Uterus (tissue), 4 donors: Measurements from ENCODE around the gene ABCG2. TPM values are rescaled to one million over a fixed set of nuclear protein-coding genes. Genes with fewer than 3 reads are reported as not detected.
"Not testable (repeated sequence)": the region's sequence is repeated elsewhere in the genome, so short reads cannot be mapped to it uniquely, and the experiment has no call there.

ENCODE experiments used
- DNase-seq, 2 donors: peaks; one replicate each; pipeline ENCODE4 v3.0.0-alpha.2; 2019 to 2020
- H3K27ac ChIP-seq, 2 donors: fragments of 200-600 bp; sonication (generic); 1 replicate in 1 of 2; 2 replicates in 1 of 2; pipeline ENCODE4 v1.5.1; 2016 to 2018
- H3K27me3 ChIP-seq, 2 donors: fragments of 200-600 bp; sonication (generic); one replicate each; pipeline ENCODE4 v1.5.1; 2018 to 2019; ENCODE audit warnings: control low read depth in 1 of 2
- H3K36me3 ChIP-seq, 2 donors: fragments of 200-600 bp; sonication (generic); one replicate each; pipeline ENCODE4 v1.5.1; 2019; ENCODE audit warnings: control low read depth in 1 of 2
- H3K4me1 ChIP-seq, 2 donors: fragments of 200-600 bp; sonication (generic); one replicate each; pipeline ENCODE4 v1.5.1; 2018 to 2019; ENCODE audit warnings: control low read depth in 1 of 2
- H3K4me3 ChIP-seq, 2 donors: fragments of 200-600 bp; sonication (generic); 1 replicate in 1 of 2; 2 replicates in 1 of 2; pipeline ENCODE4 v1.5.1; 2018 to 2019; ENCODE audit warnings: mild to moderate bottlenecking in 1 of 2
- H3K9me3 ChIP-seq, 2 donors: fragments of 200-600 bp; sonication (generic); one replicate each; pipeline ENCODE4 v1.5.1; 2019; ENCODE audit warnings: control low read depth in 1 of 2
- POLR2A ChIP-seq, 2 donors: fragments of 450-650 bp; IDR thresholded peaks; one replicate each; pipeline ENCODE4 v1.6.1; 2016; ENCODE audit warnings: antibody characterized with exemption in 2 of 2, mild to moderate bottlenecking in 1 of 2, moderate library complexity in 1 of 2
- intact Hi-C: fragments of 100-400 bp; cut with DNase I; formaldehyde crosslinking; loops from one replicate; pipeline ENCODE4 v1.15.1; 2023; ENCODE audit warnings: low total_unique reads
- total RNA-seq, 4 donors: library from RNA; depleted of rRNA in 3 of 4; stranded (reverse); fragments of >200 nt in 3 of 4; gene quantifications; one replicate each; pipeline versions ENCODE4 v1.1.0 to v1.2.4, GENCODE V29; 2014 to 2023
- TF ChIP-seq, protein P1 (sequence below), 4 experiments: fragments of 200-600 bp in 2 of 4; fragments of 450-650 bp in 2 of 4; sonication (generic) in 2 of 4; IDR thresholded peaks; one replicate each; pipeline ENCODE4 v1.5.1; 2016 to 2019; ENCODE audit warnings: antibody characterized with exemption in 4 of 4, mild to moderate bottlenecking in 2 of 4, moderate library complexity in 1 of 4
- donor health status: DM: yes; HTN: yes; CAD: no.

The ABCG2 gene
- total RNA-seq, 4 donors from 2014 or later: 35.9 to 61.8 (median 50.0) TPM

DNA sequence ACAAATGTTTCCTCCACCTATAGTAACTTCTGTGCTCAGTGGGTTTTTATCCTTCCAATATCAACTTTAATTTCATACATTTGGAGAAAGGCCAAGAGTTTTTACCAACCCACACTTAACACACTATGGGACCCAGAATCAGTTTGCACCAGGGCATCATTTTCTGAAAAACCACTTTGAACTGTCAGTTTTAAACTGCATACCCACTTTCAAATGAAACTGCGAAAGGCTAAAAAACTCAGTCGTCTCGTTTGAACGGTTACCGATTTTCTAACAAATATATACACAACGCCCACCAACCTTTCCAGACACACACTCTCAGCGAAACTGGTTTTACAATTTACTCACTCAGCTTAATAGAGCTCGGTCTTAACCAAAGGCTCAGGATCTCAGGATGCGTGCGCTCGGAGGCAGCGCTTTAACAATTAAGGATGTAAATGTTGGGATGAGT is 376 bp downstream of the ABCG2 start:
- Histone ChIP-seq H3K27ac (peak overlapping the region; percentile 62 to 72), H3K27me3 (no peaks in the 10 kb centered on the region)
- intact Hi-C loops: no loop called here

DNA sequence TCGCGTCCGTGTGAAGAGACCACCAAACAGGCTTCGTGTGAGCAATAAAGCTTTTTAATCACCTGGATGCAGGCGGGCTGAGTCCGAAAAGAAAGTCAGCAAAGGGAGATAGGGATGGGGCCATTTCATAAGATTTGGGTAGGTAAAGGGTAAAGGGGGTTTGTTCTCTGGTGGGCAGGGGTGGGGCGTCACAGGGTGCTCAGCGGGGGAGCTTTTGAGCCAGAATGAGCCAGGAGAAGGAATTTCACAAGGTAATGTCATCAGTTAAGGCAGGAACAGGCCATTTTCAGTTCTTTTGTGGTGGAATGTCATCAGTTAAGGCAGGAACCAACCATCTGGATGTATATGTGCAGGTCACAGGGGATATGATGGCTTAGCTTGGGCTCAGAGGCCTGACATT is 6.1 kb downstream of the ABCG2 start:
- H3K4me1 ChIP-seq, DNase-seq, H3K4me3 ChIP-seq, H3K36me3 ChIP-seq, H3K27me3 ChIP-seq, H3K27ac ChIP-seq, H3K9me3 ChIP-seq, intact Hi-C loops: not testable (repeated sequence)

More for the DNA sequence above, 376 bp downstream of the ABCG2 start:
- TF ChIP-seq, protein P1, sequence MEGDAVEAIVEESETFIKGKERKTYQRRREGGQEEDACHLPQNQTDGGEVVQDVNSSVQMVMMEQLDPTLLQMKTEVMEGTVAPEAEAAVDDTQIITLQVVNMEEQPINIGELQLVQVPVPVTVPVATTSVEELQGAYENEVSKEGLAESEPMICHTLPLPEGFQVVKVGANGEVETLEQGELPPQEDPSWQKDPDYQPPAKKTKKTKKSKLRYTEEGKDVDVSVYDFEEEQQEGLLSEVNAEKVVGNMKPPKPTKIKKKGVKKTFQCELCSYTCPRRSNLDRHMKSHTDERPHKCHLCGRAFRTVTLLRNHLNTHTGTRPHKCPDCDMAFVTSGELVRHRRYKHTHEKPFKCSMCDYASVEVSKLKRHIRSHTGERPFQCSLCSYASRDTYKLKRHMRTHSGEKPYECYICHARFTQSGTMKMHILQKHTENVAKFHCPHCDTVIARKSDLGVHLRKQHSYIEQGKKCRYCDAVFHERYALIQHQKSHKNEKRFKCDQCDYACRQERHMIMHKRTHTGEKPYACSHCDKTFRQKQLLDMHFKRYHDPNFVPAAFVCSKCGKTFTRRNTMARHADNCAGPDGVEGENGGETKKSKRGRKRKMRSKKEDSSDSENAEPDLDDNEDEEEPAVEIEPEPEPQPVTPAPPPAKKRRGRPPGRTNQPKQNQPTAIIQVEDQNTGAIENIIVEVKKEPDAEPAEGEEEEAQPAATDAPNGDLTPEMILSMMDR (IDR thresholded peaks at IDR 0.05): no peak
- TF ChIP-seq POLR2A (IDR thresholded peaks at IDR 0.05): no peak
- Histone ChIP-seq H3K4me3 (peak overlapping the region; percentile 50 to 53), H3K9me3 (no peaks in the 10 kb centered on the region), H3K4me1 (no peaks in the 10 kb centered on the region), H3K36me3 (no peaks in the 10 kb centered on the region)
- no peak for DNase-seq

DNA sequence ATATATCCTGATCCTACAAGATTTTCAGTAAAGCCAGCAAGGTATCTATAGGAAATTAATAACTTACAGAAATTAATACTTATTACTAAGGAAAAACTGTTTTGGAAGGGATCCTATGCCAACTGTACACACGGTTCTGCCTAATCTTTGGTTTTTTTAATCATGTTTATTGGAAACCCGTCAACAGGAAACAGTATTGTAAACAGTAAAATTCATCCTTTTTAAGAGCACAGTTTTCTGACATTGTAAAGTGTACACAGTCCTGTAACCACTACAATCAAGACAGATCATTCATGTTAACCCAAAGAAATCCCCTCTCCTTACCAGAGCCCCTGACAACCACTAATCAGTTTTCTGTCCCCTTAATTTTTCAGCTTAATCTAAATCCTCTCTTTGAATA is 9.9 kb downstream of the ABCG2 start:
- intact Hi-C loops: no loop called here
- H3K4me1 ChIP-seq: no peaks in the 10 kb centered on the region
- H3K4me3 ChIP-seq: no peak overlapping the region
- no peaks in the 10 kb centered on the region for H3K27me3 ChIP-seq
- no peak for DNase-seq
- H3K9me3 ChIP-seq: no peaks in the 10 kb centered on the region
- H3K27ac ChIP-seq: no peak overlapping the region
- H3K36me3 ChIP-seq: no peaks in the 10 kb centered on the region
- no peak for TF ChIP-seq POLR2A (IDR thresholded peaks at IDR 0.05)
- TF ChIP-seq, protein P1 (IDR thresholded peaks at IDR 0.05): no peak

DNA sequence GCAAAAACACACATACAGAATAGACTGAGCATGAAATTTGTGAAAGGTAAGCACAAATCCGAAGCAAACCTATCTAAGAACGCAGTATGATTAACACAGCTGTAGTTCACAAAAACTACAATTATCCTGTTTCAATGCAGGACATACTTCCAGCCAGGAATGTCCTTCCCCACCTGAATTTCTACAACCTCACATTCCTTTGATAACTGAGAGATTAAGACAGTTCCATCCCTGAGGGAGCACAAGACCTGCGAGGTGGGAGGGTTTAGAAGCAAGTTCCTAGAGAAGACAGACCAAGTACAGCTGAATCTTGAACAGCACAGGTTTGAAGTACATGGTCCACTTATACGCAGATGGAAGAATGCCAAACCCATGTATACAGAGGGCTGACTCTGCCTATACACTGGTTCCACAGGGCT is 10.6 kb downstream of the ABCG2 start:
- Histone ChIP-seq H3K9me3 (no peaks in the 10 kb centered on the region), H3K27ac (no peak overlapping the region), H3K27me3 (no peaks in the 10 kb centered on the region), H3K36me3 (no peaks in the 10 kb centered on the region), H3K4me1 (no peaks in the 10 kb centered on the region), H3K4me3 (no peak overlapping the region)
- TF ChIP-seq, protein P1 (IDR thresholded peaks at IDR 0.05): no peak
- TF ChIP-seq POLR2A (IDR thresholded peaks at IDR 0.05): no peak
- no peak for DNase-seq
- intact Hi-C loops: no loop called here

DNA sequence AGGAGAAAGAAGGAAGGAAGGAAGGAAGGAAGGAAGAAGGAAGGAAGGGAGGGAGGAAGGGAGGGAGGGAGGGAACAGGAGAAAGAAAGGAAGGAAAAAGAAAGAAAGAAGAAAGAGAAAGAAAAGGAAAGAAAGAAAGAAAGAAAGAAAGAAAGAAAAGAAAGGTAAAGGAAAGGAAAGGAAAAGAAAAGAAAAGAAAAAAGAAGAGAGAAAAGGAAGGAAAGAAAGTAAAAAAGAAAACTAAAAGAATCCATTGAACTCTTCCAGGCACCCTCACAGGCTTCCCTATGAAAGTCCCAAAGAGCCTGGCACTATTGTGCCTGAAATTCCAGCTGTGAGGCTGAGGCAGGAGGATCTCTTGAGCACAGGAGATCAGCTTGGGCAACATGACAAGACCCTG is 11.5 kb downstream of the ABCG2 start:
- Histone ChIP-seq H3K27ac (no peak overlapping the region), H3K4me1 (no peaks in the 10 kb centered on the region), H3K4me3 (no peak overlapping the region), H3K9me3 (no peaks in the 10 kb centered on the region), H3K27me3 (no peaks in the 10 kb centered on the region), H3K36me3 (no peaks in the 10 kb centered on the region)
- intact Hi-C loops: no loop called here
- DNase-seq: no peak
- TF ChIP-seq POLR2A (IDR thresholded peaks at IDR 0.05): no peak
- TF ChIP-seq, protein P1 (IDR thresholded peaks at IDR 0.05): no peak

DNA sequence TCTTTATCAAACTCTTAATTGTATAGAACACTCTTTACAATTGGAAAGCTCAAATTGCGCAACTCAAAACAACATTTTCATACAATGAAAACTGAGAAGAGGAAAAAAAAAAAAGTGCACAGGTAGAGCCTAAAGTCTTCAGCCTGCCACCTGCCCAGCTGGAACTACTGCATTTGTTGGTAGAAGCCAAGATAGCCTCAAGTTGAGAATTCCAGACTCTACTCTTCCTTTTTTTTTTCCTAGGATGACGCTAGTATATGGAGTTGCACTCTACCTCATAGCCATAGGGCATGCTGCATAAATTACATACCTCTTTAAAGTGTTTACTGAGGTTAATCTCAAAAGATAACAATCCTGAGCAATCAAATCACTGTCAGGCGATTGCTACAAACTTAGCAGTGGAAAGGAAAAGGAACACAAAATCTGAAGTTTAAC is 13.6 kb downstream of the ABCG2 start:
- TF ChIP-seq, protein P1 (IDR thresholded peaks at IDR 0.05): no peak
- TF ChIP-seq POLR2A (IDR thresholded peaks at IDR 0.05): no peak
- Histone ChIP-seq H3K36me3 (no peaks in the 10 kb centered on the region), H3K27me3 (no peaks in the 10 kb centered on the region), H3K27ac (no peak overlapping the region), H3K4me3 (no peak overlapping the region), H3K9me3 (no peaks in the 10 kb centered on the region), H3K4me1 (no peaks in the 10 kb centered on the region)
- intact Hi-C loops: no loop called here
- DNase-seq: no peak
